ENCODE measurements around the gene CUX1.
"Not testable (repeated sequence)": the region's sequence is repeated elsewhere in the genome, so short reads cannot be mapped to it uniquely, and the experiment has no call there.

Gene CUX1

DNA sequence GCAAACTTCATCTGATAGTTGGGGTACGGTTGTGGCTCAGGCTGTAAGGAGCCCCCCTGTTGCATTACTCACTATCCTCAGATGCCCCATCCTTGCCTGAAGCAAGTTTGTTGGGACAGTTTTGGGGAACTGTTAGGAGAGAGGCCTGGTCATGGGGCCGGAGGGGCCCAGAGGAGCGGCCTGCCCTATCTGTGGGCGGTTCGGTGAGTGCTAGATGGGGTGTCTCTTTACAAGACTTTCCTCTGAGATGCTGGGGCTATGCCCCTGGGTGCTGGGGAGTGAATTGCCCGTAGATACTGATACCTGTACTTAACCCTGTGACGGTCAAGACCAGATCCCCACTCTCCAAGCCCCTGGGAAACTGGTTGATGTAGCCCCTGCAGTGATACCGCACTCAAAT is 12.4 kb downstream of the CUX1 start (continued):
- TF ChIP-seq, protein P1, sequence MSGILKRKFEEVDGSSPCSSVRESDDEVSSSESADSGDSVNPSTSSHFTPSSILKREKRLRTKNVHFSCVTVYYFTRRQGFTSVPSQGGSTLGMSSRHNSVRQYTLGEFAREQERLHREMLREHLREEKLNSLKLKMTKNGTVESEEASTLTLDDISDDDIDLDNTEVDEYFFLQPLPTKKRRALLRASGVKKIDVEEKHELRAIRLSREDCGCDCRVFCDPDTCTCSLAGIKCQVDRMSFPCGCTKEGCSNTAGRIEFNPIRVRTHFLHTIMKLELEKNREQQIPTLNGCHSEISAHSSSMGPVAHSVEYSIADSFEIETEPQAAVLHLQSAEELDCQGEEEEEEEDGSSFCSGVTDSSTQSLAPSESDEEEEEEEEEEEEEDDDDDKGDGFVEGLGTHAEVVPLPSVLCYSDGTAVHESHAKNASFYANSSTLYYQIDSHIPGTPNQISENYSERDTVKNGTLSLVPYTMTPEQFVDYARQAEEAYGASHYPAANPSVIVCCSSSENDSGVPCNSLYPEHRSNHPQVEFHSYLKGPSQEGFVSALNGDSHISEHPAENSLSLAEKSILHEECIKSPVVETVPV (CRISPR knock-in tag; IDR thresholded peaks at IDR 0.05) = no peak
- no peak for TF ChIP-seq PPARA (CRISPR knock-in tag; IDR thresholded peaks at IDR 0.05; ENCODE audit: borderline replicate concordance)
- TF ChIP-seq, protein P2, sequence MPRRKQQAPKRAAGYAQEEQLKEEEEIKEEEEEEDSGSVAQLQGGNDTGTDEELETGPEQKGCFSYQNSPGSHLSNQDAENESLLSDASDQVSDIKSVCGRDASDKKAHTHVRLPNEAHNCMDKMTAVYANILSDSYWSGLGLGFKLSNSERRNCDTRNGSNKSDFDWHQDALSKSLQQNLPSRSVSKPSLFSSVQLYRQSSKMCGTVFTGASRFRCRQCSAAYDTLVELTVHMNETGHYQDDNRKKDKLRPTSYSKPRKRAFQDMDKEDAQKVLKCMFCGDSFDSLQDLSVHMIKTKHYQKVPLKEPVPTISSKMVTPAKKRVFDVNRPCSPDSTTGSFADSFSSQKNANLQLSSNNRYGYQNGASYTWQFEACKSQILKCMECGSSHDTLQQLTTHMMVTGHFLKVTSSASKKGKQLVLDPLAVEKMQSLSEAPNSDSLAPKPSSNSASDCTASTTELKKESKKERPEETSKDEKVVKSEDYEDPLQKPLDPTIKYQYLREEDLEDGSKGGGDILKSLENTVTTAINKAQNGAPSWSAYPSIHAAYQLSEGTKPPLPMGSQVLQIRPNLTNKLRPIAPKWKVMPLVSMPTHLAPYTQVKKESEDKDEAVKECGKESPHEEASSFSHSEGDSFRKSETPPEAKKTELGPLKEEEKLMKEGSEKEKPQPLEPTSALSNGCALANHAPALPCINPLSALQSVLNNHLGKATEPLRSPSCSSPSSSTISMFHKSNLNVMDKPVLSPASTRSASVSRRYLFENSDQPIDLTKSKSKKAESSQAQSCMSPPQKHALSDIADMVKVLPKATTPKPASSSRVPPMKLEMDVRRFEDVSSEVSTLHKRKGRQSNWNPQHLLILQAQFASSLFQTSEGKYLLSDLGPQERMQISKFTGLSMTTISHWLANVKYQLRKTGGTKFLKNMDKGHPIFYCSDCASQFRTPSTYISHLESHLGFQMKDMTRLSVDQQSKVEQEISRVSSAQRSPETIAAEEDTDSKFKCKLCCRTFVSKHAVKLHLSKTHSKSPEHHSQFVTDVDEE (CRISPR knock-in tag; IDR thresholded peaks at IDR 0.05) = no peak
- TF ChIP-seq, protein P3, sequence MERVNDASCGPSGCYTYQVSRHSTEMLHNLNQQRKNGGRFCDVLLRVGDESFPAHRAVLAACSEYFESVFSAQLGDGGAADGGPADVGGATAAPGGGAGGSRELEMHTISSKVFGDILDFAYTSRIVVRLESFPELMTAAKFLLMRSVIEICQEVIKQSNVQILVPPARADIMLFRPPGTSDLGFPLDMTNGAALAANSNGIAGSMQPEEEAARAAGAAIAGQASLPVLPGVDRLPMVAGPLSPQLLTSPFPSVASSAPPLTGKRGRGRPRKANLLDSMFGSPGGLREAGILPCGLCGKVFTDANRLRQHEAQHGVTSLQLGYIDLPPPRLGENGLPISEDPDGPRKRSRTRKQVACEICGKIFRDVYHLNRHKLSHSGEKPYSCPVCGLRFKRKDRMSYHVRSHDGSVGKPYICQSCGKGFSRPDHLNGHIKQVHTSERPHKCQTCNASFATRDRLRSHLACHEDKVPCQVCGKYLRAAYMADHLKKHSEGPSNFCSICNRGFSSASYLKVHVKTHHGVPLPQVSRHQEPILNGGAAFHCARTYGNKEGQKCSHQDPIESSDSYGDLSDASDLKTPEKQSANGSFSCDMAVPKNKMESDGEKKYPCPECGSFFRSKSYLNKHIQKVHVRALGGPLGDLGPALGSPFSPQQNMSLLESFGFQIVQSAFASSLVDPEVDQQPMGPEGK (CRISPR knock-in tag; IDR thresholded peaks at IDR 0.05; ENCODE audit: borderline replicate concordance) = no peak
- no peak for TF ChIP-seq ZNF8 (CRISPR knock-in tag; IDR thresholded peaks at IDR 0.05)

DNA sequence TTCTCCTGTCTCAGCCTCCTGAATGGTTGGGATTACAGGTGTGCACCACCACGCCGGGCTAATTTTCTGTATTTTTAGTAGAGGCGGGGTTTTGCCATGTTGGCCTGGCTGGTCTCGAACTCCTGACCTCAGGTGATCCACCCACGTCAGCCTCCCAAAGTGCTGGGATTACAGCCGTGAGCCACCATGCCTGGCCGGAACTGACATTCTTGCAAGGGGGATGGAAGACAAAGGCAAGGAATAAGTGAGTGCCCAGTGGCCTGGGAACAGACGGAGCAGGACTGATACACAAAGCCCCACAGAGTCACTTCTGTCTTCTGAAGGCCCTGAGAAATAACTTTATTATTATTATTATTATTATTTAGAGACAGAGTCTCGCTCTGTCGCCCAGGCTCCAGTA is 14.0 kb downstream of the CUX1 start:
- not testable (repeated sequence) for ATAC-seq

DNA sequence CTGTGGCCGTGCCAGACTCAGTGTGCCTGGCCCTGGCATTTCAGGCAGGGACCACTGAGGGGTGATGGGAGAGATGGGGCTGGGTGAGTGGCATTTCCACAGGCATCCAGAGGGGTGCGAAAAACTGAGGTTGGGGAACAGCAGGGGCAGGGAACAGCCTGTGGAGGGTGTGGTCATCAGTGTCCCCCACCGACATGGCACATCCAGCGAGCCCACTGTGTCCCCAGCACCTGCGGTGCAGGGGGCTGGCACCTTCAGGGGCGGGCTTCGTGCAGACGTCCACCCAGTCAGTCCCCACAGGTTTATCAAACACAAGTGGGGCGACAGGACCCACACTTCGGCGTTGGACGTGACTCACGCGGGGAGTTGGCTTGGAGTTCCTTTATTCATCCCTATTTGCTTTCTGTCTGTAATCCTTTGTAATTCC is 14.8 kb downstream of the CUX1 start:
- no peak for ATAC-seq
- TF ChIP-seq ESRRG (CRISPR knock-in tag; IDR thresholded peaks at IDR 0.05) = no peak
- TF ChIP-seq, protein P1 (CRISPR knock-in tag; IDR thresholded peaks at IDR 0.05) = no peak
- TF ChIP-seq ZNF70 (CRISPR knock-in tag; IDR thresholded peaks at IDR 0.05) = no peak
- TF ChIP-seq, protein P4, sequence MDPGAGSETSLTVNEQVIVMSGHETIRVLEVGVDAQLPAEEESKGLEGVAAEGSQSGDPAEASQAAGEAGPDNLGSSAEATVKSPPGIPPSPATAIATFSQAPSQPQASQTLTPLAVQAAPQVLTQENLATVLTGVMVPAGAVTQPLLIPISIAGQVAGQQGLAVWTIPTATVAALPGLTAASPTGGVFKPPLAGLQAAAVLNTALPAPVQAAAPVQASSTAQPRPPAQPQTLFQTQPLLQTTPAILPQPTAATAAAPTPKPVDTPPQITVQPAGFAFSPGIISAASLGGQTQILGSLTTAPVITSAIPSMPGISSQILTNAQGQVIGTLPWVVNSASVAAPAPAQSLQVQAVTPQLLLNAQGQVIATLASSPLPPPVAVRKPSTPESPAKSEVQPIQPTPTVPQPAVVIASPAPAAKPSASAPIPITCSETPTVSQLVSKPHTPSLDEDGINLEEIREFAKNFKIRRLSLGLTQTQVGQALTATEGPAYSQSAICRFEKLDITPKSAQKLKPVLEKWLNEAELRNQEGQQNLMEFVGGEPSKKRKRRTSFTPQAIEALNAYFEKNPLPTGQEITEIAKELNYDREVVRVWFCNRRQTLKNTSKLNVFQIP (CRISPR knock-in tag; IDR thresholded peaks at IDR 0.05; ENCODE audit: borderline replicate concordance, low read depth) = no peak
- no peak for TF ChIP-seq OSR1 (CRISPR knock-in tag; IDR thresholded peaks at IDR 0.05)
- TF ChIP-seq CSDC2 (CRISPR knock-in tag; IDR thresholded peaks at IDR 0.05) = no peak

DNA sequence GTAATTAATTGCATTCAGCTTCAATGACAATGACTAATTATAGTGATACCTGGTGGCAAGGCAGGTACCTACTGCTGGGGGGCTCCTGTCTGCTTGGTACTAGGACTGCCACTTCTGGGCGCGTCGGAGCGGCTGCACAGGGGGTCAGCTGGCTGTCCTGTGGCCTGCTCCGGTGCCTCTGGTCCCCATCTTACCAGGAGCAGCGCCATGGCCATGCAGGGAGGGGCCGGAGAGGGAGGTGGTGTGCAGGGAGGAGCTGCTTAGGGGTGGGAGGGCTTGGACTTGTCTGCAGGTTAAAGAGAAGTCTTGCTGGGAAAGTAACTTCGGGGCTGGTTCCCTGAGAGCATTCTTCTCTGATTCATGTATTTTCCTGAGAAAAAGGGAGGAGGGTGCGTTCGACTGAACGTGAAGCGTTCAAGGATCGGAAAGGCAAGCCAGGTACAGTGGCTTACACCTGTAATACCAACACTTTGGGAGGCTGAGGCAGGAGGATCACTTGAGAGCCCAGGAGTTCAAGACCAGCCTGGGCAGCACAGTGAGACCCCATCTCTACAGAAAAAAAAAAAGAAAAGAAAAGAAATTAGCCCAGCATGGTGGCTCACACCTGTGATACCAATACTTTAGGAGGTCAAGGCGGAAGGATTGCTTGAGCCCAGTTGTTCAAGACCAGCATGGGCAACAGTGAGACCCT is 15.4 kb downstream of the CUX1 start:
- TF ChIP-seq SNAI2 (CRISPR knock-in tag; IDR thresholded peaks at IDR 0.05) (no peak), ESRRG (CRISPR knock-in tag; IDR thresholded peaks at IDR 0.05) (no peak)
- ATAC-seq = no peak

DNA sequence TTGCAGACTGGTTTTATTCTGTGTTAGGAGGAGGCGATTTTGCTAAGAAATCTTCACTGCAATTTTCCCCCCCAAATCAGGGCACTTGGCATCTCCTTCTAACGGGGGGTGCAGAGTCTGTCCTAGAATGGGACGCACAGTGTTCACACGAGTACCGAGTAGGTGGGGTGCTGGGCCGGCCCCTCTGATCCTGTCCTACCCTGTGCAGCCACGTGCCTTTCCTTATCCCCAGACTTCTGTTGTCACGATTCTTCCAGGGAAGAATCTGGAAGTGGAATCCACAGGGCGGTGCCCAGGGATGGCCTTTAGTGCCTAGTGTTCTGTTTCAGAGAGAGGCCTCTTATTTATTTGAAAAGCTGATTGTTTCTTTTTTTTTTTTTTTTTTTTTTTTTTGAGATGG is 16.4 kb downstream of the CUX1 start:
- ATAC-seq = no peak
- TF ChIP-seq ESRRG (CRISPR knock-in tag; IDR thresholded peaks at IDR 0.05) (no peak), ZFP30 (CRISPR knock-in tag; IDR thresholded peaks at IDR 0.05) (no peak), ZC3H10 (CRISPR knock-in tag; IDR thresholded peaks at IDR 0.05) (no peak), GLIS3 (CRISPR knock-in tag; IDR thresholded peaks at IDR 0.05) (no peak), ZNF70 (CRISPR knock-in tag; IDR thresholded peaks at IDR 0.05) (no peak), ZFP3 (CRISPR knock-in tag; IDR thresholded peaks at IDR 0.05) (no peak)
- TF ChIP-seq, protein P1 (CRISPR knock-in tag; IDR thresholded peaks at IDR 0.05) = no peak
- TF ChIP-seq, protein P4 (CRISPR knock-in tag; IDR thresholded peaks at IDR 0.05; ENCODE audit: borderline replicate concordance, low read depth) = no peak
- TF ChIP-seq, protein P2 (CRISPR knock-in tag; IDR thresholded peaks at IDR 0.05) = no peak

Data from SK-N-SH treated with all-trans-retinoic acid at 6 μM for 48 hours (cell line).